GM12864 (cell line): ENCODE measurements around the gene NAMPT.
"Not testable (repeated sequence)": the region's sequence is repeated elsewhere in the genome, so short reads cannot be mapped to it uniquely, and the experiment has no call there.

Source experiments
- DNase-seq: peaks from one replicate; pipeline ENCODE4 v3.0.0-alpha.2; 2011; ENCODE audit warnings: low read depth
- H3K4me3 ChIP-seq: 2 replicates; pipeline ENCODE4 v1.5.1; 2011; ENCODE audit warnings: mild to moderate bottlenecking, low read depth, low read length, control low read depth
- TF ChIP-seq, protein P1 (sequence below): IDR thresholded peaks from 2 replicates; pipeline ENCODE4 v1.5.1; 2011; ENCODE audit warnings: low read depth, mild to moderate bottlenecking, moderate library complexity, low read length, control low read depth, inconsistent platforms; ENCODE audit errors: missing control alignments

NAMPT gene

GRCh38 chr7:106218546-106218945 is 66.2 kb downstream of the NAMPT start:
- no peak for DNase-seq
- TF ChIP-seq, protein P1, sequence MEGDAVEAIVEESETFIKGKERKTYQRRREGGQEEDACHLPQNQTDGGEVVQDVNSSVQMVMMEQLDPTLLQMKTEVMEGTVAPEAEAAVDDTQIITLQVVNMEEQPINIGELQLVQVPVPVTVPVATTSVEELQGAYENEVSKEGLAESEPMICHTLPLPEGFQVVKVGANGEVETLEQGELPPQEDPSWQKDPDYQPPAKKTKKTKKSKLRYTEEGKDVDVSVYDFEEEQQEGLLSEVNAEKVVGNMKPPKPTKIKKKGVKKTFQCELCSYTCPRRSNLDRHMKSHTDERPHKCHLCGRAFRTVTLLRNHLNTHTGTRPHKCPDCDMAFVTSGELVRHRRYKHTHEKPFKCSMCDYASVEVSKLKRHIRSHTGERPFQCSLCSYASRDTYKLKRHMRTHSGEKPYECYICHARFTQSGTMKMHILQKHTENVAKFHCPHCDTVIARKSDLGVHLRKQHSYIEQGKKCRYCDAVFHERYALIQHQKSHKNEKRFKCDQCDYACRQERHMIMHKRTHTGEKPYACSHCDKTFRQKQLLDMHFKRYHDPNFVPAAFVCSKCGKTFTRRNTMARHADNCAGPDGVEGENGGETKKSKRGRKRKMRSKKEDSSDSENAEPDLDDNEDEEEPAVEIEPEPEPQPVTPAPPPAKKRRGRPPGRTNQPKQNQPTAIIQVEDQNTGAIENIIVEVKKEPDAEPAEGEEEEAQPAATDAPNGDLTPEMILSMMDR = no peak
- no peak overlapping the region for H3K4me3 ChIP-seq

DNA sequence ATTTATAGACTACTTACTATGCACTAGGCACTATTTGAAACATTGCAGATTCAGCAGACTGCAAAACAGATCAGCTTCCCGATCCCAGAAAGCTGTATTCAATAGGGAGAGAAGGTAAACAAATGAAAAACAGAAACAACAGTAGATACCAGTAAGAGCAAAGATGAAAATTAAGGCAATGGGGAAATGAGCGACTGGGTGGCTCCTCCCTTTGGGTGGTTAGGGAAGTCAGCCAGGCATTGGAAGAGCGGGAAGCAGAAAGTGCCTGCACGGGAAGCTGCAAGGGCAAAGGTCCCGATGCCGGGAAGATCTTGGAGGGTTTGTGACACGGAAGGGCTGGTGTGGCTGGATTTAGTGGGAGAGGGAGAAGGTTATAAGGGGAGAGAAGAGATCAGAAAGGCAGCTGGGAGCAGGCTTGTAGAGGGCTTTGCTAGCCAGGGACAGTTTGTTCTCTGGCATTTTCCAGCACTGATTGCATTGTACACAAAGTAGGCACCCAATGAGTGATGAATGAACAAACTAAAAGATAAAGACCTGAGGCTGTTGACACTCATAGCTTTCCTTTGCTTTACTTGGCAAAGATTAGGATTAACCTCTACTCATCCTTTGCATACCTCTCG is 67.8 kb downstream of the NAMPT start:
- TF ChIP-seq, protein P1 = no peak
- no peak overlapping the region for H3K4me3 ChIP-seq
- no peak for DNase-seq

GRCh38 chr7:106216517-106216922 is 68.3 kb downstream of the NAMPT start:
- TF ChIP-seq, protein P1 = no peak
- DNase-seq = no peak
- H3K4me3 ChIP-seq = no peak overlapping the region

- no peak for DNase-seq
- TF ChIP-seq, protein P1 = no peak
- no peak overlapping the region for H3K4me3 ChIP-seq
These were observed 68.8 kb downstream of the NAMPT start for GRCh38 chr7:106215868-106216516.

DNA sequence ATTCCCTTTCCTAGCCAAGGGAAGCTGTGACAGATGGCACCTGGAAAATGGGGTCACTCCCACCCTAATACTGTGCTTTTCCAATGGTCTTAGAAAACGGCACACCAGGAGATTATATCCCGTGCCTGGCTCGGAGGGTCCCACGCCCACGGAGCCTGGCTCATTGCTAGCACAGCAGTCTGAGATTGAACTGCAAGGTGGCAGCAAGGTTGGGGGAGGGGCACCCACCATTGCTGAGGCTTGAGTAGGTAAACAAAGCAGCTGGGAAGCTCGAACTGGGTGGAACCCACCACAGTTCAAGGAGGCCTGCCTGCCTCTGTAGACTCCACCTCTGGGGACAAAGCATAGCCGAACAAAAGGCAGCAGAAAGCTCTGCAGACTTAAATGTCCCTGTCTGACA is 75.8 kb downstream of the NAMPT start:
- not testable (repeated sequence) for DNase-seq, H3K4me3 ChIP-seq

GRCh38 chr7:106206826-106207541 is 77.8 kb downstream of the NAMPT start:
- H3K4me3 ChIP-seq = no peak overlapping the region
- DNase-seq = no peak
- TF ChIP-seq, protein P1 = no peak

GRCh38 chr7:106205621-106206222 is 79.1 kb downstream of the NAMPT start:
- no peak for DNase-seq
- TF ChIP-seq, protein P1 = no peak
- H3K4me3 ChIP-seq = no peak overlapping the region
